ENCODE results near the gene NKX6-2.

The NKX6-2 gene

GRCh38 chr10:132758865-132759264 is 27.1 kb downstream of the NKX6-2 start:
- Histone ChIP-seq H3K9ac (ENCODE audit: low read length) (no peak overlapping the region), H3K27ac (ENCODE audit: low read depth, low read length) (no peak overlapping the region), H3K4me3 (ENCODE audit: low read depth in 1 of 2, low read length in 2 of 2) (no peak overlapping the region), H3K36me3 (ENCODE audit: insufficient read depth, low read length) (peaks cover 37% of the 10 kb centered on the region), H3K4me1 (ENCODE audit: insufficient read depth, low read length) (no peaks in the 10 kb centered on the region), H3K27me3 (ENCODE audit: control insufficient read depth in 1 of 2, insufficient read depth in 2 of 2, low read length in 2 of 2) (no peaks in the 10 kb centered on the region), H3K9me3 (ENCODE audit: low read length) (no peaks in the 10 kb centered on the region)

- Histone ChIP-seq H3K4me1 (ENCODE audit: insufficient read depth, low read length) (no peaks in the 10 kb centered on the region), H3K9me3 (ENCODE audit: low read length) (no peaks in the 10 kb centered on the region), H3K36me3 (ENCODE audit: insufficient read depth, low read length) (peaks cover 29% of the 10 kb centered on the region), H3K27ac (ENCODE audit: low read depth, low read length) (no peak overlapping the region), H3K4me3 (ENCODE audit: low read depth in 1 of 2, low read length in 2 of 2) (no peak overlapping the region), H3K9ac (ENCODE audit: low read length) (no peak overlapping the region), H3K27me3 (ENCODE audit: control insufficient read depth in 1 of 2, insufficient read depth in 2 of 2, low read length in 2 of 2) (no peaks in the 10 kb centered on the region)
Observed at GRCh38 chr10:132757171-132757570, 28.8 kb downstream of the NKX6-2 start.

- no peaks in the 10 kb centered on the region for H3K27me3 ChIP-seq (ENCODE audit: control insufficient read depth in 1 of 2, insufficient read depth in 2 of 2, low read length in 2 of 2)
- H3K36me3 ChIP-seq (ENCODE audit: insufficient read depth, low read length), result peaks cover 29% of the 10 kb centered on the region
- H3K27ac ChIP-seq (ENCODE audit: low read depth, low read length), result no peak overlapping the region
- H3K9ac ChIP-seq (ENCODE audit: low read length), result no peak overlapping the region
- H3K4me1 ChIP-seq (ENCODE audit: insufficient read depth, low read length), result no peaks in the 10 kb centered on the region
- H3K4me3 ChIP-seq (ENCODE audit: low read depth in 1 of 2, low read length in 2 of 2), result no peak overlapping the region
- no peaks in the 10 kb centered on the region for H3K9me3 ChIP-seq (ENCODE audit: low read length)
Observed at GRCh38 chr10:132756591-132756990, 29.4 kb downstream of the NKX6-2 start.

DNA sequence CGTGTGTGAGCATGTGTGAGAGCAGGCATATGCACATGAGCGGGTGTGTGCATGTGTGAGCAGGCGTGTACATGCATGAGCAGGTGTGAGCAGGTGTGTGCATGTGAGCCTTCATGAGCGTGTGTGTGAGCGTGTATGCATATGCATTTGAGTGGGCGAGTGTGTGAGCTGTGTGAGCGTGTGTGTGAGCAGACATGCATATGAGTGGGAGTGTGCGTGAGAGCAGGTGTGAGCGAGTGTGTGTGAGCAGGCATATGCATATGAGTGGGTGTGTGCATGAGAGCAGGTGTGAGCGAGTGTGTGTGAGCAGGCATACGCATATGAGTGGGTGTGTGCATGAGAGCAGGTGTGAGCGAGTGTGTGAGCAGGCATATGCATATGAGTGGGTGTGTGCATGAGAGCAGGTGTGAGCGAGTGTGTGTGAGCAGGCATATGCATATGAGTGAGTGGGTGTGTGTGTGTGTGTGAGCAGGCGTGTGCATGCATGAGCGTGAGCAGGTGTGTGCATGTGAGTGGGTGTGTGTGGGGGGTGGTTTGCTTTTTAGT is 30.7 kb downstream of the NKX6-2 start:
- Histone ChIP-seq H3K4me1 (ENCODE audit: insufficient read depth, low read length) (no peaks in the 10 kb centered on the region), H3K9ac (ENCODE audit: low read length) (no peak overlapping the region), H3K4me3 (ENCODE audit: low read depth in 1 of 2, low read length in 2 of 2) (no peak overlapping the region), H3K36me3 (ENCODE audit: insufficient read depth, low read length) (peaks cover 30% of the 10 kb centered on the region), H3K9me3 (ENCODE audit: low read length) (no peaks in the 10 kb centered on the region), H3K27me3 (ENCODE audit: control insufficient read depth in 1 of 2, insufficient read depth in 2 of 2, low read length in 2 of 2) (no peaks in the 10 kb centered on the region), H3K27ac (ENCODE audit: low read depth, low read length) (no peak overlapping the region)

GRCh38 chr10:132754071-132754470 is 31.9 kb downstream of the NKX6-2 start:
- no peaks in the 10 kb centered on the region for H3K27me3 ChIP-seq (ENCODE audit: control insufficient read depth in 1 of 2, insufficient read depth in 2 of 2, low read length in 2 of 2)
- H3K27ac ChIP-seq (ENCODE audit: low read depth, low read length), result no peak overlapping the region
- no peak overlapping the region for H3K9ac ChIP-seq (ENCODE audit: low read length)
- no peaks in the 10 kb centered on the region for H3K9me3 ChIP-seq (ENCODE audit: low read length)
- peaks cover 37% of the 10 kb centered on the region for H3K36me3 ChIP-seq (ENCODE audit: insufficient read depth, low read length)
- no peak overlapping the region for H3K4me3 ChIP-seq (ENCODE audit: low read depth in 1 of 2, low read length in 2 of 2)
- H3K4me1 ChIP-seq (ENCODE audit: insufficient read depth, low read length), result no peaks in the 10 kb centered on the region

- Histone ChIP-seq H3K4me3 (ENCODE audit: low read depth in 1 of 2, low read length in 2 of 2) (no peak overlapping the region), H3K27me3 (ENCODE audit: control insufficient read depth in 1 of 2, insufficient read depth in 2 of 2, low read length in 2 of 2) (no peaks in the 10 kb centered on the region), H3K9ac (ENCODE audit: low read length) (no peak overlapping the region), H3K36me3 (ENCODE audit: insufficient read depth, low read length) (peaks cover 32% of the 10 kb centered on the region), H3K4me1 (ENCODE audit: insufficient read depth, low read length) (no peaks in the 10 kb centered on the region), H3K27ac (ENCODE audit: low read depth, low read length) (no peak overlapping the region), H3K9me3 (ENCODE audit: low read length) (no peaks in the 10 kb centered on the region)
Observed at GRCh38 chr10:132753596-132753995, 32.4 kb downstream of the NKX6-2 start.

DNA sequence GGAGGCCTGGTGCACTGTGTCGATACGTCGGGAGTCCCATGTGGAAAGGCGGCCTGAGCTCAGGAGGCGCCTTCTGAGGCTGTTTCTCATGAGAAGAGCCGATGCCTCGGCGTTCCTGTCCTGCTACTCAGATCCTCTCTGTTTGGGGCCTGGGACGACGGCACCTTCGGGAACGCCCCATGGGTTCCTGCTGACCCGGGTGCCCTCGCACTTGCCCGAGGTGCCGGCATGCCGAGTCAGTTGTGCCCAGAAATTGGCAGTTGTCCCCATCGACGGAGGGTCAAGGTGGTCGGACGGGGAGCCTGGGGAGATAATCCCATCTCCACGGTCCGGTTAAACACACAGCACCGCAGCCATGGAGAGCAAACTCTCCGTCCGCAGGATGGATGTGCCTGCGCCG is 33.0 kb downstream of the NKX6-2 start:
- Histone ChIP-seq H3K4me3 (ENCODE audit: low read depth in 1 of 2, low read length in 2 of 2) (no peak overlapping the region), H3K36me3 (ENCODE audit: insufficient read depth, low read length) (peaks cover 32% of the 10 kb centered on the region), H3K4me1 (ENCODE audit: insufficient read depth, low read length) (no peaks in the 10 kb centered on the region), H3K9ac (ENCODE audit: low read length) (no peak overlapping the region), H3K27me3 (ENCODE audit: control insufficient read depth in 1 of 2, insufficient read depth in 2 of 2, low read length in 2 of 2) (no peaks in the 10 kb centered on the region), H3K9me3 (ENCODE audit: low read length) (no peaks in the 10 kb centered on the region), H3K27ac (ENCODE audit: low read depth, low read length) (no peak overlapping the region)

- Histone ChIP-seq H3K9ac (ENCODE audit: low read length) (no peak overlapping the region), H3K27me3 (ENCODE audit: control insufficient read depth in 1 of 2, insufficient read depth in 2 of 2, low read length in 2 of 2) (no peaks in the 10 kb centered on the region), H3K36me3 (ENCODE audit: insufficient read depth, low read length) (peaks cover 32% of the 10 kb centered on the region), H3K4me1 (ENCODE audit: insufficient read depth, low read length) (no peaks in the 10 kb centered on the region), H3K9me3 (ENCODE audit: low read length) (no peaks in the 10 kb centered on the region), H3K4me3 (ENCODE audit: low read depth in 1 of 2, low read length in 2 of 2) (no peak overlapping the region), H3K27ac (ENCODE audit: low read depth, low read length) (no peak overlapping the region)
Observed at GRCh38 chr10:132752378-132752777, 33.6 kb downstream of the NKX6-2 start.

DNA sequence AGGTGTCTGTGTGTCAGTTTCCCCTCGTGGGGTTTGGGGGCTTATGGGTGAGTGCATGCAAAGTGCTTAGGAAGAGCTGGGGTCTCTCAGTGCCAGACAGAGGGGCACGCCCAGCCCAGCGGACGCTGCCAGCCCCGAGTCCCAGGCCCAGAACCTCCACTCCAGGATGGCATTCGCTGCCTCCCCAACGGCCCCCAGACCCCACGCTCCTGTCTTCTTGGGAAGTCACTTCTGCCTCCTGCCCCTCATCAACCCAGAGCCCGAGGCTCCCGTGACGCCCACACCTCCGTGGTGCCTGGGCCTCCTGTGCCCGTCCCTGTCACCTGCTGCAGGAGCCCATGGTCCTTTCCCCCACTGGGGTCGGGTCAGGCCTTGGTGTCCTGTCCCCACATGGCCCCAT is 35.0 kb downstream of the NKX6-2 start:
- H3K27me3 ChIP-seq (ENCODE audit: control insufficient read depth in 1 of 2, insufficient read depth in 2 of 2, low read length in 2 of 2), result no peaks in the 10 kb centered on the region
- no peaks in the 10 kb centered on the region for H3K9me3 ChIP-seq (ENCODE audit: low read length)
- H3K27ac ChIP-seq (ENCODE audit: low read depth, low read length), result no peak overlapping the region
- no peak overlapping the region for H3K4me3 ChIP-seq (ENCODE audit: low read depth in 1 of 2, low read length in 2 of 2)
- peaks cover 24% of the 10 kb centered on the region for H3K36me3 ChIP-seq (ENCODE audit: insufficient read depth, low read length)
- H3K4me1 ChIP-seq (ENCODE audit: insufficient read depth, low read length), result peaks cover 11% of the 10 kb centered on the region
- H3K9ac ChIP-seq (ENCODE audit: low read length), result no peak overlapping the region

DNA sequence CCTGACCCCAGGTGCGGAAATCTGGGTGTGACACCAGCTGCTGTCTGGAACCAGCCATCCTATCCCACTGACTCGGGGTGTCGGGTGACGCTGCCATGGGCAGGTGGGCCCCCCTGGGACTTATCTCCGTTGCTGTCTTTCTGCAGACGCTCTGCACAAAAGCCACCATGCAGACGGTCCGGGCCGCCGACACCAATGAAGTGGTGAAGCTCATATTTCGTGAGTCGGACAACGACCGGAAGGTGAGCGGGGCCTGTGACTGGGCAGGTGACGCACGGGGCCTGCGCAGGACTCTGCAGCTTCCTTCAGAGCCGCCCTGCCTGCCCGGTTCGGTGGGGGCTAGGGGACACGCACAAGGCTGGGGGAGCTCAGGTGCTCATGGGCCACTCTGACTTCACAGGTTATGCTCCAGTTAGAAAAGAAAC is 36.6 kb downstream of the NKX6-2 start:
- Histone ChIP-seq H3K4me1 (ENCODE audit: insufficient read depth, low read length) (peaks cover 11% of the 10 kb centered on the region), H3K9me3 (ENCODE audit: low read length) (no peaks in the 10 kb centered on the region), H3K27ac (ENCODE audit: low read depth, low read length) (no peak overlapping the region), H3K36me3 (ENCODE audit: insufficient read depth, low read length) (peaks cover 13% of the 10 kb centered on the region), H3K27me3 (ENCODE audit: control insufficient read depth in 1 of 2, insufficient read depth in 2 of 2, low read length in 2 of 2) (no peaks in the 10 kb centered on the region), H3K9ac (ENCODE audit: low read length) (no peak overlapping the region), H3K4me3 (ENCODE audit: low read depth in 1 of 2, low read length in 2 of 2) (no peak overlapping the region)

DNA sequence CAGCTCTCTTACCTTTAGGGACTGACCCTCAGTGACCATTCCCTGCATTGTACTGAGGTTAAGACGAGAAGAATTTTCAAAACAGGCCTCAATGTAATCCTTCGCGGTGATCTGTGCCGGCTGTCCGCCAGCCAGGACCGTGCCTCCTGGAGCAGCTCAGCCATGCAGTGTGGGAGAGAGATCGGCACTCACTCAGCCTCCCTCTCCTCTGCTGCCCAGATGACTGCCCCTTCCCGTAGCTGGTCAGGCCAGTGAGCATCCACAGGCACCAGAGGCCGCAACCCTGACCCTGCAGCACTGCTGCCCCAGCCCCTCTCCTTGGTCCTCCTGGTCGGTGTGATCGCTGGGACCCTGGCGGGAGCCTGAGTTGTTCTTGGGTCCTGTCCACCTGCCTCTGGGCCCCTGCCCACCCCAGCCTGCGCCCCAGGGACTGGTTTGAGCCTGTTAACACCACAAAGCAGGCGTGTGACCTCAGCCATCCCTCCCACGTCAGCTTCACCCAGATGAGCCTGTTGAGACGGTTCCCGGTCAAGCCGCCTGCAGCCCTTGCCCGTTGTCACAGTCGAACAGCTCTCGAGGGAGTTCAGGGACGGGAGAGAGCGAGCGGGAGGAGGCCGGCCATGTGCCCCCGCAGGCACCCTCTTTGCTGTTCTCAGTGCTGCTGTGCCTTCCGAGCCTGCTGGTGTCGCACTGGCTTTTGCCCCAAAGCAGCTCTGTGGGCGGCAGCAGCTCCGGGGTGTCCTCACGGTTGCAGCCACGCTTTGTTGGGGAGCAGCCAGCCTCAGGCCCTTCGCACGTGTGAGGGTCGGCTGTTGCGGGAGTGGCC is 37.2 kb downstream of the NKX6-2 start:
- no peak overlapping the region for H3K9ac ChIP-seq (ENCODE audit: low read length)
- H3K4me1 ChIP-seq (ENCODE audit: insufficient read depth, low read length), result peaks cover 11% of the 10 kb centered on the region
- H3K9me3 ChIP-seq (ENCODE audit: low read length), result no peaks in the 10 kb centered on the region
- H3K4me3 ChIP-seq (ENCODE audit: low read depth in 1 of 2, low read length in 2 of 2), result no peak overlapping the region
- no peaks in the 10 kb centered on the region for H3K27me3 ChIP-seq (ENCODE audit: control insufficient read depth in 1 of 2, insufficient read depth in 2 of 2, low read length in 2 of 2)
- no peak overlapping the region for H3K27ac ChIP-seq (ENCODE audit: low read depth, low read length)
- peaks cover 12% of the 10 kb centered on the region for H3K36me3 ChIP-seq (ENCODE audit: insufficient read depth, low read length)

GRCh38 chr10:132748135-132748534 is 37.8 kb downstream of the NKX6-2 start:
- no peaks in the 10 kb centered on the region for H3K9me3 ChIP-seq (ENCODE audit: low read length)
- H3K9ac ChIP-seq (ENCODE audit: low read length), result no peak overlapping the region
- H3K36me3 ChIP-seq (ENCODE audit: insufficient read depth, low read length), result peaks cover 12% of the 10 kb centered on the region
- H3K27ac ChIP-seq (ENCODE audit: low read depth, low read length), result no peak overlapping the region
- no peaks in the 10 kb centered on the region for H3K27me3 ChIP-seq (ENCODE audit: control insufficient read depth in 1 of 2, insufficient read depth in 2 of 2, low read length in 2 of 2)
- H3K4me3 ChIP-seq (ENCODE audit: low read depth in 1 of 2, low read length in 2 of 2), result no peak overlapping the region
- H3K4me1 ChIP-seq (ENCODE audit: insufficient read depth, low read length), result peaks cover 11% of the 10 kb centered on the region

Data from muscle layer of colon (tissue), 2 donors.